Mucosa of stomach (tissue), 1 donor: ENCODE results near the gene RSBN1L.
"Not testable (repeated sequence)": the region's sequence is repeated elsewhere in the genome, so short reads cannot be mapped to it uniquely, and the experiment has no call there.

ENCODE experiments used
- H3K27me3 ChIP-seq: one replicate; pipeline ENCODE4 v1.7.0; 2013; ENCODE audit warnings: mild to moderate bottlenecking, low read length; ENCODE audit not compliant: control insufficient read depth, insufficient read depth
- H3K36me3 ChIP-seq: one replicate; pipeline ENCODE4 v1.7.0; 2013; ENCODE audit warnings: low read length; ENCODE audit not compliant: control insufficient read depth, insufficient read depth
- H3K4me1 ChIP-seq: one replicate; pipeline ENCODE4 v1.7.0; 2013; ENCODE audit warnings: mild to moderate bottlenecking, low read length; ENCODE audit not compliant: control insufficient read depth, insufficient read depth
- H3K4me3 ChIP-seq: one replicate; pipeline ENCODE4 v1.7.0; 2013; ENCODE audit warnings: low read length
- H3K9ac ChIP-seq: one replicate; pipeline ENCODE4 v1.7.0; 2013; ENCODE audit warnings: mild to moderate bottlenecking, low read length, moderate library complexity
- H3K9me3 ChIP-seq: one replicate; pipeline ENCODE4 v1.7.0; 2013; ENCODE audit warnings: mild to moderate bottlenecking, low read length, moderate library complexity; ENCODE audit not compliant: control insufficient read depth
- donor health status: Pancreatic carcinoma.

RSBN1L gene

DNA sequence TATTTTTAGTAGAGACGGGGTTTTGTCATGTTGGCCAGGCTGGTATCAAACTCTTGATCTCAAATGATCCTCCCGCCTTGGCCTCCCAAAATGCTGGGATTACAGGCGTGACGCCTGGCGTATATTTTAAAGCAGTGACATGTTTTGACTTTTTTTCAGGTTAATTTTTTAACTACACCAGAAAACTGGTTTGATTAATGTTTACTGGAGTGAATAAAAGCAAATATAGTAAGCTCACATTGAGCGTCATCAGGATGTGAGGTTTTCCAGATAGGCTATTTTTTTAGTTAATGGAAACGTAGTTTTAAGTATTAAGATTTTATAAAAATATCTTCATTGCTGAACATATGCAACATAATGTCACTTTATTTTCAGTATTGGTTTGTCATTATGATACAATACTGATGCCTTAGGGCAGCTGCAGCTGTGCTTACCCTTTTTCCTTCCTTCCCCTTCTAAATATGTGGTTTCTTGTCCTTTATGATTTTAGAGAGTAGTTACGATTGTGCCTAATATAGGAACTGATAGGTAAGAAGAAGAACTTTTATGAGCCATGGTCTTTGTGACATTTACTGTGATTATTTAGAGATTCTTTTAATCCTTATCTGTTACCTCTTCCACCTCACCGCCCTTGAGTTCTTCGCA, 64.7 kb downstream of the RSBN1L start:
- Histone ChIP-seq H3K4me3 (no peak overlapping the region), H3K27me3 (no peaks in the 10 kb centered on the region), H3K36me3 (no peaks in the 10 kb centered on the region), H3K4me1 (peaks cover 11% of the 10 kb centered on the region), H3K9me3 (no peaks in the 10 kb centered on the region), H3K9ac (no peak overlapping the region)

DNA sequence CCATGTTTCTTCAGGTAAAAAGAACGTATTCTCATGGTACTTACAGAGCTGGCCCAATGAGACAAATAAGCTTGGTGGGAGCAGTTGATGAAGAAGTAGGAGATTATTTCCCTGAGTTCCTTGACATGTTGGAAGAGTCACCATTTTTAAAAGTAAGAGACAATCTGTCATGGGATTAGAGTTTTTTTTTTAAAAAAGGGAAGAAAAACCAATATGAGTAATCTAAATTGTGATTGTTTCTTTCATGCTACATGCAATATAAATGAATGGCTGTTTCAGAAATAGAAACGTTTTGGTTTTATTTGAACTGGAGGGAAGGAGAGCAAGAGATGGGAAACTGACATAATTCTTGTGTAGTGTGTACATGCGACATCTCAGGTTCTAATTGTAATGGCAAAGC, 69.2 kb downstream of the RSBN1L start:
- Histone ChIP-seq H3K9ac (no peak overlapping the region), H3K4me3 (no peak overlapping the region), H3K9me3 (no peaks in the 10 kb centered on the region), H3K27me3 (no peaks in the 10 kb centered on the region), H3K4me1 (peaks cover 11% of the 10 kb centered on the region), H3K36me3 (no peaks in the 10 kb centered on the region)

DNA sequence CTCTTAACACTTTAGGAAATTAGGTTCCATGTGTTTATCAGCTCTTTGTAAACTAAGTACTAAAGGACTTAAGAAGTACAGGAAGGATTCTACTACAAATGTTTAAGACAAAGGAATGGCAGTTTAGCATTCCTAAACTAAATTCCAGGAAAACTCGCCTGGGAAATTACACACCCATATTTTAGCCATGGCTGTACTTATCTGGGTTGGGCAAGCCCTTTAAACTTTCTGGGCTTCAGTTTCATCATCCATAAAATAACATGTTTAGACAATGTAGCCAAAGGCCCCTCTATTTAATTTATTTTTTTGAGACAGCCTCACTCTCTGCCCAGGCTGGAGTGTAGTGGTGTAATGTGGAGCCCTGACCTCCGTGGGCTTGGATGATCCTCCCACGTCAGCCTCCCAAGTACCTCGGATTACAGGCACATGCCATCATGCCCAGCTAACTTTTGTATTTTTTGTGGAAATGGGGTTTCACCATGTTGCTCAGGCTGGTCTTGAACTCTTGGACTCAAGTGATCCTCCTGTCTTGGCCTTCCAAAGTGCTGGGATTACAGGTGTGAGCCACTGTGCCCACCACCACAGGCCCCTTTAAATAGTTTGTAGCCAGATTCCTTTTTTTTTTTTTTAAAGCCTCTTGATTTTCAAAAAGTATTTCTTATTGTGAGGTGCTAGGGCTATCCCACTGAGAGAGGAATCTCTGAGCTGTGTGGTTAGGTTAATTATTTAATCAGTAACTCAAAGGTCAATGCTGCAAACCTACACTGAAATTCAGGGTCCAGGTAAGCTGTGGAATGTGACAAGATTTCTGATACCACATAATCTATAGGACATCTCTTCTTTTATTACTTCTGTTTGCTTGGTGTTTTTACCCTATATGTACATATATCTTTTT, 69.9 kb downstream of the RSBN1L start:
- no peak overlapping the region for H3K4me3 ChIP-seq
- no peaks in the 10 kb centered on the region for H3K27me3 ChIP-seq
- H3K36me3 ChIP-seq = no peaks in the 10 kb centered on the region
- no peak overlapping the region for H3K9ac ChIP-seq
- H3K4me1 ChIP-seq = peaks cover 11% of the 10 kb centered on the region
- no peaks in the 10 kb centered on the region for H3K9me3 ChIP-seq

DNA sequence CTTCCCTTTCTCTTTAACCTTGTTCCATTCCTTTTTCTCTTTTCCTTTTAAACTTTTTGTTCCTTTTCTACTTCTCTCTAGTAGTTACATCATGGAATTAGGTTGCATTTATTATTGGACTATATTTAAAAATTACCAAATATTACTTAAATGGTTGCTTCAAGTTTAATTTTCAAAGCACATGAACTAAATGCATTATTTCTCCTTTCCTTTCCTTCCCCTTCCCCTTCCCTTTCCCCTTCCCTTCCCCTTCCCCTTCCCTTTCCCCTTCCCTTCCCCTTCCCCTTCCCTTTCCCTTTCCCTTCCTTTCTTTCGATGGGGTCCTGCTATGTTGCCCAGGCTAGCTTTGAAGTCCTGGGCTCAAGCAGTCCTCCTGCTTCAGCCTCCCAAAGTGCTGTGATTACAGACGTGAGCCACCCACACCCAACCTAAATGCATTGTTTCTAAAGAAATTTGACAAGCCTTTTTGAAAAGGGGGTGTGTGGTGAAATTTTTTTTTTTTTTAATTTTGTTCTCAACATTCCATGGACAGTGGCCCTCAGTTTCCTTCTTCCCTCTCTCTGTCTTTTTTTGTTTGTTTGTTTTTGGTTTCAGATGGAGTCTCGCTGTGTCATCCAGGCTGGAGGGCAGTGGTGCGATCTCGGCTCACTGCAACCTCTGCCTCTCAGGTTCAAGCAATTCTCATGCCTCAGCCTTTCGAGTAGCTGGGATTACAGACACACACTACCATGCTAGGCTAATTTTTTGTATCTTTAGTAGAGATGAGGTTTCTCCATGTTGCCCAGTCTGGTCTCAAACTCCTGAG, 70.7 kb downstream of the RSBN1L start:
- H3K27me3 ChIP-seq = no peaks in the 10 kb centered on the region

DNA sequence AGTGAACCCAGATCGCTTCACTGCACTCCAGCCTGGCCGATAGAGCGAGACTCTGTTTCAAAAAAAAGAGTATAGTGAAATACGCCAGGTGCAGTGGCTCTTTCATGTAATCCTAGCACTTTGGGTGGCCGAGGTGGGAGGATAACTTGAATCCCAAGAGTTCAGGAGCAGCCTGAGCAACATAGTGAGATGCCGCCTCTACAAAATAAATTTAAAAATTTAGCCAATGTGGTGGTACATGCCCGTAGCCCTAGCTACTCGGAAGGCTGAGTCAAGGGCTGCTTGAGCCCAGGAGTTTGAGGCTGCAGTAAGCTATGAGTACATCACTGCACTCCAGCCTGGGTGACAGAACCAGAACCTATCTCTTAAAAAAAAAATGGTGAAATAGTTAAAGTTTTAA, 74.1 kb downstream of the RSBN1L start:
- Histone ChIP-seq H3K9me3 (no peaks in the 10 kb centered on the region), H3K36me3 (no peaks in the 10 kb centered on the region)

More for the DNA sequence above, 70.7 kb downstream of the RSBN1L start:
- H3K36me3 ChIP-seq = no peaks in the 10 kb centered on the region
- no peak overlapping the region for H3K4me3 ChIP-seq
- H3K4me1 ChIP-seq = peaks cover 11% of the 10 kb centered on the region
- H3K9ac ChIP-seq = no peak overlapping the region
- H3K9me3 ChIP-seq = no peaks in the 10 kb centered on the region

DNA sequence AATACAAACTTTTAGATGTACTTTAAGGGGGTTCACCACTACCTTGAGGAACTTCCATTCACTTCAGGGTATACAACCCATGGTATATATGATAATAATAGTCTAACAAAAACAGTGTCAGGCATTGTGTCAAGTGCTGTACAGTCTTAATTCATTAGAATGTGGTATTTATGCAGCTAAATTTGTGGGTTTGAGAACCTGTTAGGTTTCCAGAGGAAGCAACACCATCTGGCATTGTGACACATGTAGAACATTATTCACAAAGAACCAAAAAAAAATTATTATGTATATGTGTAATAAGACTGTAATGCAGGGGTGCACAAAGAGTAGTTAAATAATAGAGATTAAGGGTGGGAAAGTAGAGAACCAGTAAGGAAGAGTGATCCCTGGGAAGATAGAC, 75.6 kb downstream of the RSBN1L start:
- Histone ChIP-seq H3K9me3 (no peaks in the 10 kb centered on the region), H3K4me3 (no peak overlapping the region), H3K9ac (no peak overlapping the region), H3K36me3 (no peaks in the 10 kb centered on the region), H3K4me1 (no peaks in the 10 kb centered on the region), H3K27me3 (no peaks in the 10 kb centered on the region)

More for the DNA sequence above, 74.1 kb downstream of the RSBN1L start:
- no peak overlapping the region for H3K9ac ChIP-seq
- no peak overlapping the region for H3K4me3 ChIP-seq
- no peaks in the 10 kb centered on the region for H3K27me3 ChIP-seq
- peaks cover 8% of the 10 kb centered on the region for H3K4me1 ChIP-seq

DNA sequence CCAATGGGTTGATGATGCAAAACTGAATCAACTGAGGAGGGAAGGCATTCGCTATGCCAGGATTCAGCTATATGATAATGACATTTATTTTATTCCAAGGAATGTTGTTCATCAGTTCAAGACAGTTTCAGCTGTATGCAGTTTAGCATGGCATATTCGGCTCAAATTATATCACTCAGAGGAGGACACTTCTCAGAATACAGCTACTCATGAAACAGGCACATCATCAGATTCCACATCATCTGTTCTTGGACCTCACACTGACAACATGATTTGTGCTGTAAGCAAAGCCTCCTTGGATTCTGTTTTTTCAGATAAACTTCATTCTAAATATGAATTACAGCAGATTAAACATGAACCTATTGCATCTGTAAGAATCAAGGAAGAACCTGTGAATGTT, 82.3 kb downstream of the RSBN1L start:
- Histone ChIP-seq H3K4me1 (no peaks in the 10 kb centered on the region), H3K9ac (no peak overlapping the region), H3K9me3 (no peaks in the 10 kb centered on the region), H3K27me3 (no peaks in the 10 kb centered on the region), H3K4me3 (no peak overlapping the region), H3K36me3 (no peaks in the 10 kb centered on the region)

DNA sequence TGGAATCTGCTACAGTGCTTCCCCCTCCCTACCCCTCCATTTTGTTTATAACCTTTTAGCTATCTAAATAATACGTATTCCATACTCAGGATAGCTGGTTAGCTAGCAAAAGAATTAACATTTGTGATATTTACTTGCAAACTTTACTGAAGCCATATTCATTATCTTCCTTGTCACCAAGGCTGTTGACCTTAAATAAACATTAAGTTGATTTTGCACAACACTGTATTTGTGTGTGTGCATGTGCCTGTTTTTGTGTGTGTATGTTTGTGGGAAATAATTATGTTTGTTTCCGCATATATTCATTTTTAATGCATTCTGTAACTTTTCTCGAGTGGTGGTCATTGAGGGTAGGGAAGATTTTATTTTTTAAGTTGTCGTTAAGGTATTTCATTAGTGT, 86.1 kb downstream of the RSBN1L start:
- H3K36me3 ChIP-seq = no peaks in the 10 kb centered on the region
- H3K9ac ChIP-seq = no peak overlapping the region
- H3K4me3 ChIP-seq = no peak overlapping the region
- no peaks in the 10 kb centered on the region for H3K4me1 ChIP-seq
- no peaks in the 10 kb centered on the region for H3K9me3 ChIP-seq
- H3K27me3 ChIP-seq = no peaks in the 10 kb centered on the region

DNA sequence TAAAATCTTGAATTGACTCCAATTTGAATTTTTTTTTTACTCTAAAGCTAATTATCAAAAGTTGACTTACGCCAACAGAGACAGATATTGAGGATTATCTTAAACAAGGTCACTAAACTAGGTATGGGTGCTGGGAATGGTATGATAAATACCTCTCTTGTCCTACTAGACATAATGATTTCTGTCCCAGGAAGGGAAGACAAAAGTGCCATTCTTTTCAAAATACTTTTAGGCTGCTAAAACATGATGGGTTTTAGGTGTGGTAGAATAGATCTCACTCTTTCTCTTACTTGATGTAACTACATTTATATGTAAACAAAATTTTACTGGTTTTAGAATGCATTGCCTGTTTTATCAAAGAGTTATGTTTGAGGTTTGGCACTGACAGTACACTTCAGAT, 86.9 kb downstream of the RSBN1L start:
- Histone ChIP-seq H3K27me3 (no peaks in the 10 kb centered on the region), H3K9ac (no peak overlapping the region), H3K36me3 (no peaks in the 10 kb centered on the region), H3K9me3 (no peaks in the 10 kb centered on the region), H3K4me1 (no peaks in the 10 kb centered on the region), H3K4me3 (no peak overlapping the region)

DNA sequence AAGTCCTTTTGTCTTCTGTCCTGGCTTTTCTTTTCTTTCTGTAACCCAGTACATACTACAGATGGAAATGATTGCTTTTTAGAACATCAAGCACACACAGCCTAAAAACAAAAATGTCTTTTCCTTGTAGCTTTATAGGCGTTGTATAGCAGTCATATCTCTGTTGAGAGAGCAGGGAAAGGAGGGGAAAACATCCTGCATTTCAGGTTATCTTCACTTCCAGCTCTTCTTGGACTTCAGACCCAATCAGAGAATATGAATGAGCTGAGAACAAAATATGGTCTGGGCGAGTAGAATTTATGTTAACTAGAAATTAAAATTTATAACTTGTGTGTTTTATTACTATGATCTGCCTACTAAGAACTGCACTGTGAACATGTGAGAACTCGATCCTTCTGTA, 87.3 kb downstream of the RSBN1L start:
- no peak overlapping the region for H3K4me3 ChIP-seq
- no peaks in the 10 kb centered on the region for H3K36me3 ChIP-seq
- H3K9ac ChIP-seq = no peak overlapping the region

DNA sequence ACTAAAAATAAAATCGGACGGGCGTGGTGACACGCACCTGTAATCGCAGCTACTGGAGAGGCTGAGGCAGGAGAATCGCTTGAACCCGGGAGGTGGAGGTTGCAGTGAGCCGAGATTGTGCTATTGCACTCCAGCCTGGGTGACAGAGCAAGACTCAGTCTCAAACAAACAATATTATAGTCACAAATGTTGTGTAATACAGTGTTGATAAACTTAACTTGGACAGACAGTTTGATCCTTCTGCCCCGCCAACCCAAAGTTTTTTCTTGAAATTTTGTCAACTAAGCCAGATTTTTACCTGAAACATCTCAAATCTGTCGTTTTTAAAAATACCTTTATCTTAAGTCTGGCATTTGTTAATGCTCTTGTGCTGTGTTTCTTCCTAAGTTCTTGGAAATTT, 88.2 kb downstream of the RSBN1L start:
- H3K4me1 ChIP-seq, H3K9me3 ChIP-seq, H3K36me3 ChIP-seq, H3K27me3 ChIP-seq, H3K4me3 ChIP-seq, H3K9ac ChIP-seq: not testable (repeated sequence)

More for the DNA sequence above, 87.3 kb downstream of the RSBN1L start:
- Histone ChIP-seq H3K4me1 (no peaks in the 10 kb centered on the region), H3K9me3 (no peaks in the 10 kb centered on the region), H3K27me3 (no peaks in the 10 kb centered on the region)

DNA sequence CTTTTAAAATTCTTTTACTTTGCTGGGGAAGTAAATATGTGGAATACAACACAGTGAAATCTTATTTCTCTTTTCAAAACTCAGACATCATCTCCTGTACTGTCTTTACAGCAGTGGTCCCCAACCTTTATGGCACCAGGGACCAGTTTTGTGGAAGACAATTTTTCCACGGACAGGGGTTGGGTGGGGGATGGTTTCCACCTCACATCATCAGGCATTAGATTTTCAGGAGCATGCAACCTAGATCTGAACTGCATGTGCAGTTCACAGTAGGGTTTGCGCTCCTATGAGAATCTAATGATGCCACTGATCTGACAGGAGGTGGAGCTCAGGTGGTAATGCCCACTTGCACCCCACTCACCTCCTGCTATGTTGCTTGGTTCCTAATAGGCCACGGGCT, 89.8 kb downstream of the RSBN1L start:
- Histone ChIP-seq H3K27me3 (no peaks in the 10 kb centered on the region), H3K36me3 (no peaks in the 10 kb centered on the region), H3K4me1 (no peaks in the 10 kb centered on the region), H3K9ac (no peak overlapping the region), H3K9me3 (no peaks in the 10 kb centered on the region), H3K4me3 (no peak overlapping the region)
